Activated T-cell treated with anti-CD3 and anti-CD28 coated beads, Interleukin-2, amount 50 U/mL, for 48 hours (primary cell): ENCODE data around the gene ZNF627.
"Not testable (repeated sequence)": the region's sequence is repeated elsewhere in the genome, so short reads cannot be mapped to it uniquely, and the experiment has no call there.

ENCODE experiments used
- DNase-seq, 2 experiments: peaks; one replicate each; pipeline ENCODE4 v3.0.0-alpha.2; 2020

The ZNF627 gene

GRCh38 chr19:11633223-11633622 is 35.9 kb downstream of the ZNF627 start:
- DNase-seq = no peak

GRCh38 chr19:11634018-11634662 is 36.9 kb downstream of the ZNF627 start:
- DNase-seq = not testable (repeated sequence)

- DNase-seq = no peak
These were observed 41.9 kb downstream of the ZNF627 start for GRCh38 chr19:11639245-11639601.

- DNase-seq = peak; percentile 97 to 98
These were observed 42.6 kb downstream of the ZNF627 start for GRCh38 chr19:11639602-11640471.

- no peak for DNase-seq
These were observed 44.0 kb downstream of the ZNF627 start for GRCh38 chr19:11641244-11641643.

- DNase-seq = no peak
These were observed 45.6 kb downstream of the ZNF627 start for GRCh38 chr19:11642902-11643301.

- no peak for DNase-seq
These were observed 52.7 kb downstream of the ZNF627 start for GRCh38 chr19:11649941-11650340.

GRCh38 chr19:11651062-11651461 is 53.8 kb downstream of the ZNF627 start:
- no peak for DNase-seq

- DNase-seq = no peak
These were observed 54.8 kb downstream of the ZNF627 start for GRCh38 chr19:11652056-11652455.

GRCh38 chr19:11652492-11652891 is 55.2 kb downstream of the ZNF627 start:
- DNase-seq = no peak

GRCh38 chr19:11656535-11656934 is 59.3 kb downstream of the ZNF627 start:
- DNase-seq = no peak

- no peak for DNase-seq
These were observed 60.0 kb downstream of the ZNF627 start for GRCh38 chr19:11657307-11657706.

GRCh38 chr19:11658970-11659369 is 61.7 kb downstream of the ZNF627 start:
- no peak for DNase-seq

GRCh38 chr19:11659612-11660011 is 62.3 kb downstream of the ZNF627 start:
- no peak for DNase-seq

- no peak for DNase-seq
These were observed 65.0 kb downstream of the ZNF627 start for GRCh38 chr19:11662278-11662677.

GRCh38 chr19:11663181-11663591 is 65.9 kb downstream of the ZNF627 start:
- DNase-seq = no peak
